ENCODE results near the gene TSPAN10.
A peak's percentile ranks its signal among the peaks of the same experiment; 100 is the strongest.

TSPAN10 gene

DNA sequence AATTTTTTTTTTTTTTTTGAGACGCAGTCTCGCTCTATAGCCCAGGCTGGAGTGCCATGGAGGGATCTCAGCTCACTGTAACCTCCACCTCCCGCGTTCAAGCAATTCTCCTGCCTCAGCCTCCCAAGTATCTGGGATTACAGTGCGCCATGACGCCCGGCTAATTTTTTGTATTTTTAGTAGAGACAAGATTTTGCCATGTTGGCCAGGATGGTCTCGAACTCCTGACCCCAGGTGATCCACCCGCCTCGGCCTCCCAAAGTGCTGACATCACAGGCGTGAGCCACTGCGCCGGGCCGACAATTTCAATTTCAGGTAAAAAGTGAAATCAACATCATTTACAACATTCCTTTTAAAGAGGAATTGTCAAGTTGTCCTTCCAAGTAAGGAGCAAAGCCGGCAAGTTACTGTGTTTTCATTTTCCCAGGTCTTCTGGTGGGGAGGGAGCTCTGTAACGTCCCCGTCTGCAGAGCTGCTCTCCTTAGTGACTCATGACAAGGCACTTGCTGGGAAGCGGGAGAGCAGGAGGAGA lies 957 bp upstream of the TSPAN10 start:
- DNase-seq, result peak; percentile 78

DNA sequence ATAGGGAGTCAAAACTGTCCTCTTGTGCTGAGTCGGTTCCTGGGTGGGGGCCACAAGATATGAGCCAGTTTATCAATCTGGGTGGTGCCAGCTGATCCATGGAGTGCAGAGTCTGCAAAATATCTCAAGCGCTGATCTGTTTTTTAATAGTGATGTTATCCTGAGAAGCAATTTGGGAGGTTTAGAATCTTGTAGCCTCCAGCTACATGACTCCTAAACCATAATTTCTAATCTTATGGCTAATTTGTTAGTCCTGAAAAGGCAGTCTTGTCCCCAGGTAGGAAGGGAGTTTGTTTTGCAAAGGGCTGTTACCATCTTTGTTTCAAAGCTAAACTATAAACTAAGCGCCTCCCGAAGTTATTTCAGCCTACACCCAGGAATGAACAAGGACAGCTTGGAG lies 1.7 kb downstream of the TSPAN10 start:
- DNase-seq, result no peak

DNA sequence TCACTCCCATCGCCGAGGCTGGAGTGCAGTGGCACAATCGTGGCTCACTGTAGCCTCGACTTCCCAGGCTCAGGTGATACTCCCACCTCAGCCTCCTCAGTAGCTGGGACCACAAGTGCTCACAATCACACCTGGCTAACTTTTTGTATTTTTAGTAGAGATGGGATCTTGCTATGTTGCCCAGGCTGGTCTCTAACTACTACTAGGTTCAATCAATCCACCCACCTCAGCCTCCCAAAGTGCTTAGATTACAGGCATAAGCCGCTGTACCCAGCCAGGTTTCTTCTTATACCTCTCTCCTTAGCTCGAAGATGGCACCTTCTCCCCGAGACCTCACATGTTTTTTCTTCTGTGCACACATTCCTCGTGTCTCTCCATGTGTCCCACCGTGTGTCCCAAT lies 3.0 kb downstream of the TSPAN10 start:
- no peak for DNase-seq

- DNase-seq, result no peak
These were observed 5.0 kb downstream of the TSPAN10 start for GRCh38 chr17:81641825-81642489.

DNA sequence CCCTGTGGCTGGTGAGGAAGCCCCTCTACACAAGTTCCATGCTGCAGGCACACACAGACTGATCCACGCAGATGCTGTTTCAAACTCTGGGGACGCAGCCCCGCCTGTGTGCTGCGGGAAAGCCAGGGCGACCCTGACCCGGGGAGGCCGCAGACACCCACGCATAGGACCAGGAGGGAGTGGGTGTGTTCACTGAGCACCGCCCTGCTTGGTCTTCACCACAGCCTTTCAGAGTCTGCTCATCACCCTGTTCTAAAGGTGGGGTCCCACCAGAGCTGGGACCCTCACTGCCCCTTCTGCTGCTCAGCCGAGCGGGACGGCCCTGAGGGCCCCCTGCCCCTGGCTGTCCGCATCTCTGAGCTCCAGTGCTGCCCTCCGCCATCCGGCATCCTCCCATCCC lies 7.5 kb downstream of the TSPAN10 start:
- no peak for DNase-seq

DNA sequence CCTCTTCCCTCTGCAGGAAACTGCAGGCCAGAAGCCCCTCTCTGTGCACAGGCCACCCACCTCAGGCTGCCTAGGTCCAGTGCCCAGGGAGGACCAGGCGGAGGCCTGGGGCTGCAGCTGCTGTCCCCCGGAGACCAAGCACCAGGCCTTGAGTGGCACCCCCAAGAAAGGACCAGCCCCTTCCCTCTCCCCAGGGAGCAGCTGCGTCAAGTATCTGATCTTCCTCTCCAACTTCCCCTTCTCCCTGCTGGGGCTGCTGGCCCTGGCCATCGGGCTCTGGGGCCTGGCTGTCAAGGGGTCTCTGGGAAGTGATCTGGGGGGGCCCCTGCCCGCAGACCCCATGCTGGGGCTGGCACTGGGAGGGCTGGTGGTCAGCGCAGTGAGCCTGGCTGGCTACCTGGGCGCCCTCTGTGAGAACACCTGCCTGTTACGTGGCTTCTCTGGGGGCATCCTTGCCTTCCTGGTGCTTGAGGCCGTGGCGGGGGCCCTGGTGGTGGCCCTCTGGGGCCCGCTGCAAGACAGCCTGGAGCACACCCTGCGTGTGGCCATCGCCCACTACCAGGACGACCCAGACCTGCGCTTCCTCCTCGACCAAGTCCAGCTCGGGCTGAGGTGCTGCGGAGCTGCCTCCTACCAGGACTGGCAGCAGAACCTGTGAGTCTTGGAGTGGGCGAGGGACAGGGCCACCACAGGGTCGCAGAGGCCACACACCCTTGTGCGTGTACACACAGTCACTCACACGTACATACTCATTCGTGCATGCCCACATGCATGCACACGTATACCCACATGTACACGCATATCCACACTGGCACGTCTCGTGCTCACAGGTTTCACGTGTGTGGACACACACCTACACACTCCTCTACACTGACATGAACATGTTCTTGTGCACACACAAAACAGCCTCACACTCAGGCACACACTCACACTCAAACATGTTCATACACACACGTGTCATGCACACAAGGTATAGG lies 8.3 kb downstream of the TSPAN10 start:
- DNase-seq, result no peak

DNA sequence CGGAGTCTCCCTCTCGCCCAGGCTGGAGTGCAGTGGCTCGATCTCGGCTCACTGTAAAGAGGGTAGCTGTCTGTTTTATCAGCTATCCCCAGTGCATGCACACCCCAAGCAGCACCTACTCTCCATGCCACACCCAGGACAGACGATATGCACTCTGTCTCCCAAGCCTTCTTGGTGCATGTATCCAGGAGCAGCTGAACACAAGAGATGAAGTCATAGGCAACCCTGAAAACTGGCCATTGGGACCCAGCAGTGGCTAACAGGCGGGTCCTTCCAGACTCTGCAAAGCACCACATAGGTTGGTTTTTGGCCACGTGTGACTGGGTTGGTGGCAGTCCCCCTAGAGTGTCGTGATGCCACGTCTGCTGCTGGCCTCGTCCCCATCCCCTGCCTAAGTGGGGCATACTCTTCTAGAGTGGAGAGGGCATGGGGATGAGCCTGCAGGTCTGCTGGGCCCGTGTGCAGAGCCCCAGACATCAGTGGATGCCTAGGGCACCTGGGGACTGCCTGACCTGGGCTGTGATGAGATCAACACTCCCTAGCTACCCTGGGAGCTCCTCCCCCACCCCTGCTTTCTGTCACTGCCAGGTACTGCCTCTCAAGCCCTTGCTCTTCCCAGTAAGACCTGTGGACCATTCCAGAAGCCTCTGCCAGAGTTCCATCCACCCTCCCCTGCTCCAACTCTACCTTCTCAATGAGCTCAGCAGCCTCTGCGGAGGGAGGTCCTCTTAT lies 10.0 kb downstream of the TSPAN10 start:
- DNase-seq, result peak; percentile 50

DNA sequence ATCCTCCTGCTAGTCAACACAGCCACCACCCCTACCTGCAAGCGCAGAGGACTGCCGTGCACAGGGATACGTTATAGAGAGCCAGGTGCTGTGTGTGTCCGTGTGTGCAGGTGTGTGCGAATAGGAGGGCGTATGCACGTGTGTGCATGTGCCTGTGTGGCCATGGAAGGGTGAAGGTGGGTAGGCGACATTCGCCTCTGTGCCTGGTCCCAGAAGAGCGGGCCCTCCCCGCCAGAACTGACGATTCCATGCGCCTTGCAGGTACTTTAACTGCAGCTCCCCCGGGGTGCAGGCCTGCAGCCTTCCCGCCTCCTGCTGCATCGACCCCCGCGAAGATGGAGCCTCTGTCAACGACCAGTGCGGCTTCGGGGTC lies 10.6 kb downstream of the TSPAN10 start:
- no peak for DNase-seq

GRCh38 chr17:81648013-81648706 lies 11.2 kb downstream of the TSPAN10 start:
- no peak for DNase-seq

DNA sequence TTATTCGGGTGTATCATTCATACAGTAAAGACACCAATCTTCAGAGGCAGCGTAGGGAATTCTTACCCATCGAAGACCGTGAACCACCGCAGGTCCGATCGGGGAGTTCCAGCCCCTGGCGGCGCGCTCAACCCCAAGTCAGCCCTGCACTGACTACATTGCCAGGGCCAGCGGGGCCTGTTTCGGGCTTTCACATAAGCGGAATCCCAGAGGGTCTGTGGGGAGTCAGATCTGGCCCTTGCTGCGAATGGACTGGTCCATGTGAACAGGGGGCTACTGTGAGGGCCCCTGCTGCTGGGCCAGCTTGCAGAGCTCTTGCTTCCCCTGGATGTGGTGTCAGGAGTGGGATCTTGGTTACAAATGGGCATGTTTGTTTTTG lies 11.7 kb downstream of the TSPAN10 start:
- no peak for DNase-seq

DNA sequence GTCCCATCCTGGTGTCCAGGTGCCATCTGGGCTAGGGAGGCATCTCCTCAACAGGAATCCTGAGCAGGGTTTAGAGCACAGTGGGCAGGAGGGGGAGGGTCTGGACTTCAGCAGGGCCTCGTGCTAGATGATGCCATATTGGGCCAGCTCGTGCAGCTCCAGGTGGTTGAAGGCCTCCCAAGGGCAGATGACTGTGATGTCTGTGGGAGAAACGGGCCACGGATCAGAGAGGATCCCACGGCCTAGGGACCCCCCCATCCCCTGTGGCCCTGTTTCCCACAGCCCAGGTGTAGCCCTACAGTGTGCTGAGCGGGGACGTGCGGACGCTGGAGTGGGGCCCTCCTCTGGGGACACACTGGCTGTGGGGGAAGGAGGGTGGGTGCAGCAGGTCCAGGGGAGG lies 14.0 kb downstream of the TSPAN10 start:
- no peak for DNase-seq

- peak; percentile 72 for DNase-seq
These were observed 14.7 kb downstream of the TSPAN10 start for GRCh38 chr17:81651692-81652091.

GRCh38 chr17:81652906-81653771 lies 16.1 kb downstream of the TSPAN10 start:
- no peak for DNase-seq

GRCh38 chr17:81655378-81656117 lies 18.6 kb downstream of the TSPAN10 start:
- no peak for DNase-seq

DNA sequence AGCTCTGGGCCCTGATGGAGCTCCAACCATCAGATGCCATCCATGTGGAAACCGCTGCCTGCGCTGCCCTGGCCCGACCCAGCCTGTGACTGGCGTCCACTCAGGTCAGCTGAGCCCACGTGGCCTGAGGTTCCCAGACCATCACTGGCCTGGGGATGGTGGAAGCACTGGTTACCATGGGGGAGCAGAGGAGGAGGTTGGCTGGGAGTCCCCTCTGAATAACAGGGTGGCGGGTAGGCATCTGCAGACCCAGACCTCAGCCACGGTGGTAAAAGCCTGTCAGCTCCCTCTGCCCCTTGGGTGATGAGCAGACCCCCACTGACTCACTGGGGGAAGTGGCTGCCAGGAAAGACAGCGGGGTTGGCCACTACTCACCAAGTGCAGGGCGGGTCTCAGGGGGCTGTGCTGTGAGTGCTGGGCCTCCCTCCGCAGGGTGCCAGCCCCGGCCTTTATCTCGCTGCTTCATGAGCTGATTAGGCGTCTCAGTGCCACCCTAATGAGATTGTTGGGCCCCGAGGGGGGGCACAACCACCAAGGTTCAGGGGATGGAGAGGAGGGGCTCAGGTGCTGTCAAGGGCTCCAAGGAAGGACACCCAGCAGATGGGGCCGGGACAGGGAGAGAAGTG lies 19.2 kb downstream of the TSPAN10 start, which contains the start of gene PDE6G:
Gene PDE6G (minus strand): TSS at position 425 of the 626 bp plus-strand sequence. CDS start 3,237 bp downstream, outside the sequence.
- no peak for DNase-seq

DNA sequence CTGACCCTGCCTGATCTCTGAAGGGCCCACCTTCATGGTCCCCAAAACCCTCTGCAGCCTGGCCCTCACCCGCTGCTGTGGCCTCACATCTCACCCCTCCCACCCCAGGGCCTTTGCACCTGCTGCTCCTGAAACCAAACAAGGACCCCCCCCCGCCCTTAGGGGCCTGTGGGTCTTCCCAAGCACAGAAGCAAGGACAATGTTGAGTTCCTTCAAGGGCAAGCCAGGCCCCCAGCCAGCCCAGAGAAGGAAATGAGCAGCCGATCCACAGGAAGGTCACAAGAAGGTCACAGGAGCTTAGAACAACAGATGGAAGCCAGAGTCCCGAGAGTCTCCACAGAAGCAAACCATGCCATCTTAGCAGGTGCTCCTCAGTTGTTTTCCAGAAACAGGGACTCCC lies 19.8 kb downstream of the TSPAN10 start:
- no peak for DNase-seq

- DNase-seq, result no peak
These were observed 22.0 kb downstream of the TSPAN10 start for GRCh38 chr17:81659038-81659437.

GRCh38 chr17:81660441-81660840 lies 23.4 kb downstream of the TSPAN10 start:
- DNase-seq, result no peak

GRCh38 chr17:81662002-81662401 lies 25.0 kb downstream of the TSPAN10 start:
- no peak for DNase-seq

DNA sequence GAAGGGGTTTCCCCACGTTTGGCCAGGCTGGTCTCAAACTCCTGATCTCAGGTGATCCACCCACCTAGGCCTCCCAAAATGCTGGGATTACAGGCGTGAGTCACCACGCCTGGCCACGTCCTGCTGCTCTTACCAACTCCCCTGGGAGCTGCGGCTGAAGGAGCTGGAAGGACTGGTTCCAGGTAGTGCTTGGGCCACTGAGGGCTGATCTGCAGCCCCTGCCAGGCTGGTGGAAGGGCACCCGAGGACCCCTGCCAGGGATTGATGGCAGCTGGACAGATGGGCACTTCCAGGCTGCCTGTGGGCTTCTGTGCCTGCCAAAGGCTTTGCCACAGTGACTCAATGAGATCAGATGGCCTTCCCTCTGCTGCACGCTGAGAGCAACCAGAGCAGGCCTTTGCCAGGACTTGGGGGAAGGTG lies 27.1 kb downstream of the TSPAN10 start:
- DNase-seq, result no peak
